H1 (cell line): ENCODE results near the gene GANC. TPM values are rescaled to one million over a fixed set of nuclear protein-coding genes. Genes with fewer than 3 reads are reported as not detected.

Source experiments
- CTCF ChIA-PET: fragments of 300-600 bp; sonication (Branson Sonifier 250); formaldehyde crosslinking; loops from one replicate; lab custom pipeline; 2021; ENCODE audit not compliant: partially characterized antibody; lab: Charles Lee
- POLR2A ChIA-PET: fragments of 300-600 bp; sonication (Branson Sonifier 250); formaldehyde crosslinking; loops from one replicate; lab custom pipeline; 2021; ENCODE audit warnings: inconsistent platforms; ENCODE audit not compliant: partially characterized antibody; lab: Charles Lee
- DNase-seq, 2 experiments: peaks; one replicate each; pipeline versions ENCODE4 v3.0.0 to v3.0.0-alpha.2; 2010 to 2022; ENCODE audit warnings: low spot score in 2 of 2, low read depth in 1 of 2, mixed read lengths in 1 of 2
- FAIRE-seq: peaks from 2 replicates; lab custom pipeline; 2011; peaks lifted over from hg19 to GRCh38; lab: Jason Lieb, UNC
- H2AFZ ChIP-seq: 2 replicates; pipeline ENCODE4 v1.8.1; 2012; ENCODE audit warnings: low read length, inconsistent platforms
- H2AK5ac ChIP-seq: 2 replicates; pipeline ENCODE4 v1.6.1; 2013; ENCODE audit warnings: low read depth, low read length
- H2BK120ac ChIP-seq: replicated peaks from 2 replicates; pipeline ENCODE3; 2013; ENCODE audit warnings: low read depth, low read length, inconsistent platforms
- H2BK12ac ChIP-seq: 2 replicates; pipeline ENCODE4 v1.6.1; 2013; ENCODE audit warnings: low read depth, low read length
- H2BK15ac ChIP-seq: 2 replicates; pipeline ENCODE4 v1.6.1; 2013; ENCODE audit warnings: low read length
- H2BK20ac ChIP-seq: 2 replicates; pipeline ENCODE4 v1.6.1; 2013; ENCODE audit warnings: low read length
- H2BK5ac ChIP-seq: 2 replicates; pipeline ENCODE4 v1.6.1; 2013; ENCODE audit warnings: low read depth, low read length
- H3K14ac ChIP-seq: 2 replicates; pipeline ENCODE4 v1.6.1; 2013; ENCODE audit warnings: inconsistent platforms; ENCODE audit not compliant: insufficient read length
- H3K18ac ChIP-seq: 2 replicates; pipeline ENCODE4 v1.6.1; 2013; ENCODE audit warnings: low read length; ENCODE audit errors: extremely low read depth
- H3K23ac ChIP-seq: 2 replicates; pipeline ENCODE4 v1.6.1; 2013; ENCODE audit warnings: inconsistent platforms; ENCODE audit not compliant: insufficient read length
- H3K23me2 ChIP-seq: 2 replicates; pipeline ENCODE4 v1.6.1; 2013; ENCODE audit warnings: low read depth, low read length
- H3K27ac ChIP-seq: 2 replicates; pipeline ENCODE4 v1.6.1; 2011; ENCODE audit warnings: low read depth, low read length, inconsistent platforms
- H3K27me3 ChIP-seq, 4 experiments: replicated peaks in 1 of 4; 1 replicate in 1 of 4; 2 replicates in 3 of 4; pipeline versions ENCODE4 v1.6.1 to v1.8.1; 2011 to 2013; ENCODE audit warnings: low read length in 3 of 4, mild to moderate bottlenecking in 3 of 4, inconsistent platforms in 2 of 4, mixed read lengths in 2 of 4, moderate library complexity in 1 of 4; ENCODE audit not compliant: control insufficient read depth in 3 of 4, insufficient read depth in 3 of 4; ENCODE audit errors: extremely low read depth in 1 of 4
- H3K36me3 ChIP-seq, 4 experiments: 2 replicates each; pipeline versions ENCODE4 v1.6.1 to v1.8.1; 2011 to 2013; ENCODE audit warnings: mild to moderate bottlenecking in 4 of 4, low read length in 3 of 4, moderate library complexity in 2 of 4, control low read depth in 1 of 4, inconsistent platforms in 1 of 4; ENCODE audit not compliant: insufficient read depth in 4 of 4, control insufficient read depth in 2 of 4
- H3K4ac ChIP-seq: replicated peaks from 2 replicates; pipeline ENCODE3; 2013; ENCODE audit warnings: low read length, low read depth, mixed read lengths, inconsistent platforms; ENCODE audit not compliant: insufficient read length
- H3K4me1 ChIP-seq, 4 experiments: replicated peaks in 1 of 4; 1 replicate in 1 of 4; 2 replicates in 3 of 4; pipeline versions ENCODE4 v1.6.1 to v1.8.1; 2011 to 2013; ENCODE audit warnings: low read length in 3 of 4, inconsistent platforms in 2 of 4, mixed read lengths in 1 of 4; ENCODE audit not compliant: insufficient read depth in 4 of 4, control insufficient read depth in 3 of 4
- H3K4me2 ChIP-seq, 2 experiments: 2 replicates each; pipeline versions ENCODE4 v1.6.1 to v1.8.1; 2011 to 2013; ENCODE audit warnings: low read depth in 2 of 2, low read length in 2 of 2, control low read depth in 1 of 2, inconsistent platforms in 1 of 2, mild to moderate bottlenecking in 1 of 2; ENCODE audit not compliant: insufficient read depth in 1 of 2
- H3K4me3 ChIP-seq, 4 experiments: fragments of 200-600, 300-600 bp in 1 of 4; sonication (generic), shearing (Covaris generic), sonication (Bioruptor Twin) in 1 of 4; 2 replicates each; pipeline versions ENCODE4 v1.5.1 to v1.8.1; 2011 to 2016; ENCODE audit warnings: low read length in 4 of 4, low read depth in 3 of 4, control low read depth in 2 of 4, inconsistent platforms in 2 of 4, mild to moderate bottlenecking in 2 of 4, mixed read lengths in 1 of 4, moderate library complexity in 1 of 4; ENCODE audit not compliant: insufficient read depth in 2 of 4; ENCODE audit errors: extremely low read depth in 1 of 4
- H3K56ac ChIP-seq: replicated peaks from 2 replicates; pipeline ENCODE3; 2013; ENCODE audit warnings: low read depth, mild to moderate bottlenecking, mixed read lengths, low read length, inconsistent platforms; ENCODE audit not compliant: insufficient read length
- H3K79me1 ChIP-seq: 2 replicates; pipeline ENCODE4 v1.6.1; 2013; ENCODE audit warnings: low read depth, low read length, control low read depth
- H3K79me2 ChIP-seq, 2 experiments: 2 replicates each; pipeline versions ENCODE4 v1.6.1 to v1.8.1; 2012 to 2013; ENCODE audit warnings: low read length in 2 of 2, mild to moderate bottlenecking in 2 of 2, inconsistent platforms in 1 of 2; ENCODE audit not compliant: insufficient read depth in 2 of 2, control insufficient read depth in 1 of 2
- H3K9ac ChIP-seq, 4 experiments: replicated peaks in 1 of 4; 1 replicate in 1 of 4; 2 replicates in 3 of 4; pipeline versions ENCODE4 v1.6.1 to v1.8.1; 2011 to 2013; ENCODE audit warnings: low read depth in 3 of 4, low read length in 3 of 4, control low read depth in 2 of 4, mild to moderate bottlenecking in 2 of 4, moderate library complexity in 2 of 4, inconsistent platforms in 1 of 4; ENCODE audit errors: extremely low read depth in 1 of 4
- H3K9me3 ChIP-seq, 2 experiments: 2 replicates each; pipeline versions ENCODE4 v1.6.1 to v1.8.1; 2012 to 2013; ENCODE audit warnings: mild to moderate bottlenecking in 2 of 2, moderate library complexity in 2 of 2, control low read depth in 1 of 2, inconsistent platforms in 1 of 2, low read depth in 1 of 2, low read length in 1 of 2, mixed read lengths in 1 of 2; ENCODE audit not compliant: insufficient read depth in 2 of 2
- H4K20me1 ChIP-seq, 2 experiments: replicated peaks in 1 of 2; 2 replicates each; pipeline versions ENCODE3 to v1.8.1; 2011 to 2013; ENCODE audit warnings: inconsistent platforms in 2 of 2, low read length in 2 of 2, mild to moderate bottlenecking in 1 of 2; ENCODE audit not compliant: insufficient read depth in 2 of 2, control insufficient read depth in 1 of 2
- H4K5ac ChIP-seq: 2 replicates; pipeline ENCODE4 v1.6.1; 2013; ENCODE audit warnings: low read length, low read depth, mixed read lengths, inconsistent platforms; ENCODE audit not compliant: insufficient read length
- H4K8ac ChIP-seq: 2 replicates; pipeline ENCODE4 v1.8.0; 2013; ENCODE audit warnings: mild to moderate bottlenecking, moderate library complexity, low read length, inconsistent platforms; ENCODE audit not compliant: insufficient read depth; ENCODE audit errors: extremely low read depth
- H4K91ac ChIP-seq: replicated peaks from 2 replicates; pipeline ENCODE3; 2013; ENCODE audit warnings: low read length, mixed read lengths, inconsistent platforms; ENCODE audit not compliant: insufficient read length
- NANOG ChIP-seq: IDR thresholded peaks from 2 replicates; pipeline ENCODE4 v1.6.1; 2011; ENCODE audit warnings: low read length, low read depth, mild to moderate bottlenecking, inconsistent platforms; ENCODE audit not compliant: insufficient read depth, poor library complexity, severe bottlenecking
- TEAD4 ChIP-seq: IDR thresholded peaks from 2 replicates; pipeline ENCODE4 v1.6.1; 2012; ENCODE audit warnings: low read depth, low read length, inconsistent platforms, mixed read lengths
- WGBS, 2 experiments: shearing (Covaris generic) in 1 of 2; methylation state at CpG; one replicate each; pipeline versions ENCODE4 v1.1.6 to v1.1.7; 2013 to 2015; ENCODE audit warnings: low lambda C conversion rate in 2 of 2, mixed read lengths in 2 of 2, inconsistent platforms in 1 of 2, low coverage in 1 of 2, missing lambda C conversion rate in 1 of 2; ENCODE audit not compliant: insufficient replicate concordance in 2 of 2, insufficient coverage in 1 of 2, insufficient read length in 1 of 2; ENCODE audit errors: extremely low coverage in 1 of 2, missing lambda C conversion rate in 1 of 2; 5-methylcytosine and 5-hydroxymethylcytosine counted together
- long read RNA-seq, 2 experiments: library from RNA in 1 of 2; library from capped mRNA in 1 of 2; stranded (forward); transcript quantifications; one replicate each; pipeline ENCODE4 v2.0.0, GENCODE V29; 2021; ENCODE audit warnings: inconsistent platforms in 1 of 2
- polyA minus RNA-seq, 3 experiments: library from RNA; depleted of rRNA, polyadenylated mRNA; stranded (reverse); fragments of >200 nt; gene quantifications; 1 replicate in 2 of 3; 2 replicates in 1 of 3; pipeline ENCODE4 v1.2.3, GENCODE V29; 2011
- polyA plus RNA-seq, 7 experiments: library from polyadenylated mRNA; depleted of rRNA in 3 of 7; stranded (reverse) in 5 of 7; unstranded in 2 of 7; fragments of >200 nt in 5 of 7; fragments of 200-250 nt in 2 of 7; gene quantifications; 1 replicate in 5 of 7; 2 replicates in 1 of 7; 4 replicates in 1 of 7; pipeline versions ENCODE4 v1.2.1 to v1.2.3, GENCODE V29; 2011 to 2013; ENCODE audit warnings: missing spikeins in 2 of 7, mixed read lengths in 2 of 7
- total RNA-seq: library from RNA; stranded (reverse); fragmentation: NEBNext Ultra II Directional; extraction: Animal tissue kit (Norgen Biotek cat#: 25700); gene quantifications from 2 replicates; pipeline ENCODE4 v1.2.1, GENCODE V29; 2021

Gene GANC, protein sequence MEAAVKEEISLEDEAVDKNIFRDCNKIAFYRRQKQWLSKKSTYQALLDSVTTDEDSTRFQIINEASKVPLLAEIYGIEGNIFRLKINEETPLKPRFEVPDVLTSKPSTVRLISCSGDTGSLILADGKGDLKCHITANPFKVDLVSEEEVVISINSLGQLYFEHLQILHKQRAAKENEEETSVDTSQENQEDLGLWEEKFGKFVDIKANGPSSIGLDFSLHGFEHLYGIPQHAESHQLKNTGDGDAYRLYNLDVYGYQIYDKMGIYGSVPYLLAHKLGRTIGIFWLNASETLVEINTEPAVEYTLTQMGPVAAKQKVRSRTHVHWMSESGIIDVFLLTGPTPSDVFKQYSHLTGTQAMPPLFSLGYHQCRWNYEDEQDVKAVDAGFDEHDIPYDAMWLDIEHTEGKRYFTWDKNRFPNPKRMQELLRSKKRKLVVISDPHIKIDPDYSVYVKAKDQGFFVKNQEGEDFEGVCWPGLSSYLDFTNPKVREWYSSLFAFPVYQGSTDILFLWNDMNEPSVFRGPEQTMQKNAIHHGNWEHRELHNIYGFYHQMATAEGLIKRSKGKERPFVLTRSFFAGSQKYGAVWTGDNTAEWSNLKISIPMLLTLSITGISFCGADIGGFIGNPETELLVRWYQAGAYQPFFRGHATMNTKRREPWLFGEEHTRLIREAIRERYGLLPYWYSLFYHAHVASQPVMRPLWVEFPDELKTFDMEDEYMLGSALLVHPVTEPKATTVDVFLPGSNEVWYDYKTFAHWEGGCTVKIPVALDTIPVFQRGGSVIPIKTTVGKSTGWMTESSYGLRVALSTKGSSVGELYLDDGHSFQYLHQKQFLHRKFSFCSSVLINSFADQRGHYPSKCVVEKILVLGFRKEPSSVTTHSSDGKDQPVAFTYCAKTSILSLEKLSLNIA (N-terminal part only)
- total RNA-seq (11.8 and 14.4 TPM in 2 replicates), polyA plus RNA-seq (2011; rRNA removed) (6.5 and 6.8 TPM in 2 replicates), polyA minus RNA-seq (2011; rRNA and poly(A)+ RNA removed) (12.5 and 18.1 TPM in 2 replicates)
- polyA plus RNA-seq (2011; cell fraction: cytosol; rRNA removed), result 8.1 TPM
- polyA plus RNA-seq (2011; cell fraction: nucleus; rRNA removed), result 16.5 TPM
- 9.5 to 18.6 TPM (median 13.1 TPM) in 4 replicates for polyA plus RNA-seq (2012, experiment 1 of 2)
- polyA plus RNA-seq (2012, experiment 2 of 2), result 2.5 TPM
- polyA plus RNA-seq (2013, experiment 1 of 2), result 8.9 TPM
- polyA plus RNA-seq (2013, experiment 2 of 2), result 7.8 TPM
- 8.1 TPM for polyA minus RNA-seq (2011; cell fraction: cytosol; rRNA and poly(A)+ RNA removed)
- polyA minus RNA-seq (2011; cell fraction: nucleus; rRNA and poly(A)+ RNA removed), result 31.6 TPM
- long read RNA-seq, experiment 1, partial matches to known transcripts, result 3 of 5 reads
- long read RNA-seq, experiment 1, other reads (novel, unspliced or antisense), result 2 of 5 reads
- long read RNA-seq, experiment 2, partial matches to known transcripts, result 0 of 8 reads
- long read RNA-seq, experiment 2, other reads (novel, unspliced or antisense), result 7 of 8 reads

DNA sequence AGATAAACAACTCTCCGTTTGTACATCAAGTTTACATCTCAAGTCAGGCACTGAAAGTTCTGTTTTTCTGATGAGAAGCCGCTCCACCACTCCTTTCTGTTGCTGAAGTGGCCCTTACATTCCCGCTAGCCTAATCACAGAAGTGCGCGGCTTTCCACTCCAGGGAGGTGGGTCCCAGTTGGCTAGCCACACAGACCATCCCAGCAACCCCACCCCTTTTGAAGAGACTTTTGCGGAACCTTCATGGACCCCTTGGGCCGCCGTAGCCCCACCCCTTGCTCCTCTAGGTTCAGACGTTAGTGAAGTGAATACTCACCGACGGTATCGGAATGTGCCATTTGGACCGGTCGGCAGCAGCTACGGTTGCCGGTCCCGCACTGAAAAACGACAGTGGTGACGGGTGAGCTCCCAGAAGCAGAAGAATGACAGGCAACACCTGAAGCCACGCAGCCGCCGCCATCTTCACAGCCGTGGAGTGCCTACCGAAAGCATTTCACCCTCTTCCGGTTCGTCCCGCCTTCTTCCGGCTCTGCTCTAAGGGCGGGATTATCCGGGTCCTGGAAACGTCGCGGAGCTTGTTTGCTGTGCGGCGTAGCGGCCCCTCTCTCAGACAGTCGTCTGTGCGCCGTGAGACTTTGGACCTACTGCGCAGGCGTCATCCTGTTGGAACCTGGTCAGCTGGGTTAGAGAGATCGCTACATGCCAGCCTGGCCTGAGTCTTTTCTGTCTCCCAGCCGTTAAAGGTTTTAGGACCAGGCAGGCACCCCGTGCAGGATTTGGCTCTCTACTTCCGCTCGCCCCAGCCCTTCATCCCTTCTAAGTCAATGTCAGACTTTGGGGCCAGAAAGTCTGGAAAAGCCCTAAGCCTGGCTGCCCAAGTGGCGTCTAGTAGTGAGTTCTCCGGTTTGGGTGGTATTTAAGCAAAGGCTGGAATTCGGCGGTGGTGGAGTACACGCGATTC, at the start of gene GANC, which contains the start of gene TMEM87A:
TSS of gene GANC (plus strand) at position 263 of the 961 bp plus-strand sequence. CDS start 1,281 bp downstream, outside the sequence.
TSS of gene TMEM87A (minus strand) at position 495 of the 961 bp plus-strand sequence. CDS start at position 460, 35 bp downstream.
- Histone ChIP-seq H3K79me2 (peaks cover 5 to 44% of the 10 kb centered on the region in 2 experiments), H2BK120ac (peak within 1 kb of the TSS; percentile 62), H2BK5ac (peak within 1 kb of the TSS; percentile 94), H2BK15ac (peak within 1 kb of the TSS; percentile 97; the same call in 1 of the 2 replicates), H4K5ac (peak within 1 kb of the TSS; percentile 100), H3K23ac (no peak within 1 kb of the TSS), H3K79me1 (no peaks in the 10 kb centered on the region), H2BK20ac (no peak within 1 kb of the TSS), H3K14ac (no peak within 1 kb of the TSS), H3K4ac (peak within 1 kb of the TSS; percentile 95), H3K4me3 (peak within 1 kb of the TSS; percentile 64 to 98 (median 92)), H3K27me3 (no peaks in the 10 kb centered on the region), H2AK5ac (no peak within 1 kb of the TSS), H3K23me2 (peaks cover 6% of the 10 kb centered on the region), H3K27ac (peak within 1 kb of the TSS; percentile 99), H4K8ac (peak within 1 kb of the TSS; percentile 99), H4K20me1 (peaks cover 0 to 1% of the 10 kb centered on the region in 2 experiments), H3K4me2 (peak within 1 kb of the TSS; percentile 80 to 81), H3K9me3 (no peaks in the 10 kb centered on the region), H3K9ac (peak within 1 kb of the TSS; percentile 94 to 99 (median 96)), H2BK12ac (peak within 1 kb of the TSS; percentile 91; the same call in 1 of the 2 replicates), H3K4me1 (peaks cover 0 to 10% (median 3%) of the 10 kb centered on the region in 4 experiments; a peak in 3 of 7 replicates), H4K91ac (peak within 1 kb of the TSS; percentile 99), H3K56ac (peak within 1 kb of the TSS; percentile 98), H2AFZ (peak within 1 kb of the TSS; percentile 92; the same call in 1 of the 2 replicates), H3K36me3 (peaks cover 0 to 2% (median 0%) of the 10 kb centered on the region in 4 experiments; a peak in 1 of 8 replicates), H3K18ac (peak within 1 kb of the TSS; percentile 94)
- peak; percentile 45 for FAIRE-seq
- ChIA-PET CTCF (interaction anchor here (0.6 to 0.7 kb wide), 2 partner anchors 112 to 750 kb away, joined by 3 read pairs; no protein-coding TSS in a partner anchor), POLR2A (interaction anchor here (0.6 to 3.5 kb wide), 18 partner anchors 9 to 618 kb away, joined by 3 to 27 read pairs (median 3); partner anchors contain the start of genes SNAP23, VPS39 and ZNF106)
- peak; percentile 89 to 96 for DNase-seq
- WGBS, 2 experiments, result 1% methylated on average over 52 of the region's 52 CpGs; no CpG with 5 or more reads in 1 of the 2 experiments
- TF ChIP-seq NANOG (no peak), TEAD4 (peak; percentile 14; the same call in 1 of the 2 replicates)
